Spinal cord (tissue), 10 donors: Measurements from ENCODE around the gene NFIA. TPM values are rescaled to one million over a fixed set of nuclear protein-coding genes. Genes with fewer than 3 reads are reported as not detected.
A peak's percentile ranks its signal among the peaks of the same experiment; 100 is the strongest.

Experiments used
- DNase-seq, 6 donors: peaks; one replicate each; pipeline versions ENCODE4 v3.0.0 to v3.0.0-alpha.2; 2013 to 2015; ENCODE audit warnings: low spot score in 6 of 6, low read depth in 4 of 6
- H3K27ac ChIP-seq: one replicate; pipeline ENCODE4 v1.5.1; 2013; ENCODE audit warnings: low read depth, low read length, control low read depth
- H3K27me3 ChIP-seq: one replicate; pipeline ENCODE4 v1.6.1; 2013; ENCODE audit warnings: low read length; ENCODE audit not compliant: control insufficient read depth, insufficient read depth
- H3K36me3 ChIP-seq: one replicate; pipeline ENCODE4 v1.6.1; 2013; ENCODE audit warnings: low read length; ENCODE audit not compliant: control insufficient read depth, insufficient read depth
- H3K4me1 ChIP-seq: one replicate; pipeline ENCODE4 v1.6.1; 2013; ENCODE audit warnings: low read length; ENCODE audit not compliant: control insufficient read depth, insufficient read depth
- H3K4me3 ChIP-seq: one replicate; pipeline ENCODE4 v1.5.1; 2013; ENCODE audit warnings: low read depth, low read length, control low read depth
- H3K9me3 ChIP-seq: one replicate; pipeline ENCODE4 v1.6.1; 2013; ENCODE audit warnings: low read length; ENCODE audit not compliant: control insufficient read depth, insufficient read depth
- WGBS: methylation state at CpG from one replicate; pipeline ENCODE4 v1.1.5; 2013; ENCODE audit warnings: missing lambda C conversion rate; ENCODE audit not compliant: insufficient coverage; 5-methylcytosine and 5-hydroxymethylcytosine counted together
- polyA plus RNA-seq, 2 donors: library from polyadenylated mRNA; unstranded; fragments of 120-200 nt; gene quantifications; one replicate each; pipeline ENCODE4 v1.2.1, GENCODE V29; 2013; ENCODE audit not compliant: insufficient read length in 2 of 2
- total RNA-seq, 2 donors: library from RNA; depleted of rRNA in 1 of 2; stranded (reverse); fragments of 120-200 nt in 1 of 2; fragments of >200 nt in 1 of 2; gene quantifications; one replicate each; pipeline versions ENCODE4 v1.2.3 to v1.2.4, GENCODE V29; 2013 to 2014
- donor health status: healthy.

The NFIA gene
- total and polyA plus RNA-seq, 4 donors, result 36.1 to 77.2 (median 62.5) TPM

DNA sequence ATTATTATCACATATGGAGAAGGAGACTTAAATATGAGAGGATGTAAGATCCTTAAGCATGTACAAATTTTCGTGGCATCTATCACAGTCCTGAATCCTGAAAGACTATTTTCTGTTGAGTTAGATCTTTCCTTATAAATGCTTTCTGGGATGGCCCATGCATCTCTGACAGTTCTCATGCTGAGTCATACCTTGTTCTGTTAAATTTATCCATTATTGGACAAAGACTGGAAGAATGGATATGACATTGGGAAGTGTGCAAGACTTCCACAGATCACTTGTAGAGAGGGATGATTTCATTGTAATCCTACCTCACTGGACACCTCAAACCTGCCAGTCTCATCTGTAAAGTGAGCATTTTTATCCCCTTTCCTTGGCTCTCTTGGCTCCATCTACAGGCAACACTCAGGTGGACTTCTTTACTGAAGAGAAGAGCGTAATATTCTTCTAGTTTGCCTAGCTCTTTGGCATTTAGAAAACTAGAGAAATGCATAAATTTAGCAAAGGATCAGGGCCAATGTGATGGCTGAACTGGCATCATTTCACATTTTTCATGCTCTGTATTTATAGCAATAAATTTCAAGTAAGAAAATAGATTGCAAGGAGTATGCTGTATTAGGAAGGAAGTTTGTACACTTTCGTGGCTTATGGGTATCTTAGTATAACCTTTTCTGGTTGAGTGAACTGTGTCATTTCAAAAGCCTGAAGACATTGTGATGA is 128.2 kb downstream of the NFIA start:
- peak in 1 of 6 donors; percentile 54 for DNase-seq
- WGBS, result no CpG with 5 or more reads among the region's 3 CpGs
- Histone ChIP-seq H3K4me3 (no peak overlapping the region), H3K9me3 (no peaks in the 10 kb centered on the region), H3K27me3 (no peaks in the 10 kb centered on the region), H3K4me1 (no peaks in the 10 kb centered on the region), H3K36me3 (no peaks in the 10 kb centered on the region), H3K27ac (no peak overlapping the region)

GRCh38 chr1:61213245-61214011 is 131.1 kb downstream of the NFIA start:
- 97% methylated on average over 7 of the region's 12 CpGs for WGBS
- H3K4me1 ChIP-seq, result no peaks in the 10 kb centered on the region
- H3K4me3 ChIP-seq, result no peak overlapping the region
- H3K36me3 ChIP-seq, result no peaks in the 10 kb centered on the region
- DNase-seq, result no peak
- no peaks in the 10 kb centered on the region for H3K27me3 ChIP-seq
- no peaks in the 10 kb centered on the region for H3K9me3 ChIP-seq
- H3K27ac ChIP-seq, result no peak overlapping the region

GRCh38 chr1:61215119-61215518 is 132.8 kb downstream of the NFIA start:
- WGBS, result no CpG with 5 or more reads among the region's 2 CpGs
- Histone ChIP-seq H3K9me3 (no peaks in the 10 kb centered on the region), H3K27me3 (no peaks in the 10 kb centered on the region), H3K4me1 (no peaks in the 10 kb centered on the region), H3K4me3 (no peak overlapping the region), H3K27ac (no peak overlapping the region), H3K36me3 (no peaks in the 10 kb centered on the region)
- DNase-seq, result no peak

DNA sequence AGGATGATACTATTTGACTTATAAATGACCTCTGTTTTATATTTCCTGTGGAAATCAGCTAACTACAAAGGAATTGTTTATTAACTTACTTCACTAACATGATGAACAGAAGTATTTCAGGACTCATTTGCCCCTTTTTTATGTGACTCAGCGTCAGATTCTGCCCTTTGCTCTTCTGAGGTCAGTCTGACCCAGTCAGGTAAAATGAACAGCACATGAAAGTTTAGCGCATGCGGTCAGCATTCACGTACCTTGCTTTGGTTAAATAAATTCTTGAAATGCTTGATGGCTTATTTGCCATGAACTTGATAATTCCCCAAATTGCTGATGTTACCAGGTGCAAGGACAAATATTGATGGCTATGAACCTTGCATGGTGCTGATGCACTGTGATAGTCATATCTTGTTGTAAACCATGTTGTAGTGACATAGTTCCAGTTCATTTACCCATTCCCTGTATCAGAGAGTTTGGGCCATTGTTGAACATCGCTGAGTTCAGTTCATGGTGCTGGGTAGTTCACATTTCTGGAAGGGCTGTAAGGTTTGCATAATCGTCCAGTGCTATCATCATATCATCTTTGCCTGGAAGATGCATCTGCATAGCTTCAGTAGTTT is 133.4 kb downstream of the NFIA start:
- no peaks in the 10 kb centered on the region for H3K36me3 ChIP-seq
- H3K4me1 ChIP-seq, result no peaks in the 10 kb centered on the region
- H3K9me3 ChIP-seq, result no peaks in the 10 kb centered on the region
- H3K27me3 ChIP-seq, result no peaks in the 10 kb centered on the region
- DNase-seq, result no peak
- no peak overlapping the region for H3K27ac ChIP-seq
- H3K4me3 ChIP-seq, result no peak overlapping the region
- WGBS, result 95% methylated on average over 4 of the region's 6 CpGs

- H3K36me3 ChIP-seq, result no peaks in the 10 kb centered on the region
- DNase-seq, result no peak
- peak overlapping the region; percentile 30 for H3K27ac ChIP-seq
- H3K4me3 ChIP-seq, result no peak overlapping the region
- WGBS, result no CpG with 5 or more reads among the region's 2 CpGs
- no peaks in the 10 kb centered on the region for H3K9me3 ChIP-seq
- H3K4me1 ChIP-seq, result no peaks in the 10 kb centered on the region
- H3K27me3 ChIP-seq, result no peaks in the 10 kb centered on the region
These were observed 138.2 kb downstream of the NFIA start for GRCh38 chr1:61220536-61220935.

DNA sequence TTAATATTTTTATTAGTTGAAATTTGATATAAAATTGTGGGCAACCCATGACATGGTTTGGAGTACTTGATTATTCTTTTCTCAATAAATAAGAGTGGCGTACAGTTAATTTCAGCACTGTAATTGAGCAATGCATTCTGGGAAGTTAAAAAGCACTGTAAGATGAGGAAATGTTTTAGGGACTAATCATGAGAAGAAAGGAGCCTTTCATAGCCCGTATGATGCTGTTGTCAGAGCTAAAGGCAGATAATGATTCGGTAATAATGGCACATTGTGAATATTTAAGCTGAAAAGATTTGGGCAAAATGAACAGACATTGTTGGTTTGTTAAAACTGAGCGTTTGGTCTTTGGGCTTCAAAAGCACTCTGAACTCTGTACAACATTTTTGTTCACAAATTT is 139.3 kb downstream of the NFIA start:
- 0% methylated on average over 1 of the region's 4 CpGs for WGBS
- Histone ChIP-seq H3K4me3 (no peak overlapping the region), H3K4me1 (peaks cover 1% of the 10 kb centered on the region), H3K27me3 (no peaks in the 10 kb centered on the region), H3K36me3 (no peaks in the 10 kb centered on the region), H3K27ac (peak overlapping the region; percentile 61), H3K9me3 (no peaks in the 10 kb centered on the region)
- DNase-seq, result peak in 1 of 6 donors; percentile 60

DNA sequence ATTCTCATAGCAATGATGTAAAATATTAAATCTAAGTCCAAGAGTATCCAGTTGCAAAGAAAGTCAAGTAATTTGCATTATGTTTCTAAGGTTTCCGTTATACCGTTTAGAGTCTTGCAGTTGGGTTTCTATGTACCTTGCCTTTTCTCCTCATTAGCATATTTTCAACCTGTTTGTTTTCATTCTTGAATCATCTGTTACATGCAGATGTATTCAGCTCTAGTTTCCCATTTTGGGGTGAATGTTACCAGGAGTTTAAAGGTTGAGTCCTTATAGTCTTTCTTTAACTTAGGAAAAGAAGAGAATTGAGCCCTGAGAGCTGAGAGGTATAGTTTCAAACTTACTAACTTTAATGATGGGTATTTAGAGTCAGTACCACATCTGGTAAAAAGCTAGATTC is 139.9 kb downstream of the NFIA start:
- no peak for DNase-seq
- Histone ChIP-seq H3K36me3 (no peaks in the 10 kb centered on the region), H3K27me3 (no peaks in the 10 kb centered on the region), H3K4me3 (no peak overlapping the region), H3K4me1 (peaks cover 3% of the 10 kb centered on the region), H3K9me3 (no peaks in the 10 kb centered on the region), H3K27ac (peak overlapping the region; percentile 57)
- WGBS, result no CpG with 5 or more reads among the region's 2 CpGs

GRCh38 chr1:61223140-61223539 is 140.8 kb downstream of the NFIA start:
- Histone ChIP-seq H3K27me3 (no peaks in the 10 kb centered on the region), H3K4me3 (no peak overlapping the region), H3K36me3 (no peaks in the 10 kb centered on the region), H3K27ac (peak overlapping the region; percentile 57), H3K9me3 (no peaks in the 10 kb centered on the region), H3K4me1 (peaks cover 5% of the 10 kb centered on the region)
- DNase-seq, result no peak

- Histone ChIP-seq H3K4me1 (peaks cover 7% of the 10 kb centered on the region), H3K27ac (peak overlapping the region; percentile 33), H3K4me3 (no peak overlapping the region), H3K27me3 (no peaks in the 10 kb centered on the region), H3K9me3 (no peaks in the 10 kb centered on the region), H3K36me3 (no peaks in the 10 kb centered on the region)
- whole genome bisulfite sequencing, result no CpG with 5 or more reads among the region's 1 CpG
- peak in 2 of 6 donors; percentile 76 to 77 for DNase-seq
These were observed 142.2 kb downstream of the NFIA start for GRCh38 chr1:61224609-61225008.
